ENCODE data around the gene NMUR1.

- no peak for TF ChIP-seq POLR2A (IDR thresholded peaks at IDR 0.05)
- TF ChIP-seq CTCF (IDR thresholded peaks at IDR 0.05 in 4 of 5, conservative IDR thresholded peaks at IDR 0.05 in 1 of 5), result no peak
Measured at GRCh38 chr2:231573096-231573495, 42.9 kb upstream of the NMUR1 start.
